Measurements from ENCODE around the gene LMAN2L. TPM values are rescaled to one million over a fixed set of nuclear protein-coding genes. Genes with fewer than 3 reads are reported as not detected.

Gene LMAN2L
- polyA plus RNA-seq, 3 donors: 7.9 to 22.4 (median 16.6) TPM

GRCh38 chr2:96730212-96730611 is 9.7 kb downstream of the LMAN2L start:
- peaks cover 8 to 9% of the 10 kb centered on the region in 2 donors for H3K4me1 ChIP-seq (ENCODE audit: control insufficient read depth in 1 of 2, insufficient read depth in 2 of 2, low read length in 2 of 2)
- H3K4me2 ChIP-seq (replicated peaks; ENCODE audit: extremely low read depth, low read length, poor library complexity, severe bottlenecking): no peak overlapping the region
- TF ChIP-seq CTCF (IDR thresholded peaks at IDR 0.05): no peak
- H3K36me3 Mint-ChIP-seq: peaks cover 60 to 81% of the 10 kb centered on the region in 2 donors
- intact Hi-C loops (cut with micrococcal nuclease): loop anchor here in 1 of 2 donors (10.0 kb wide), 1 partner anchor 95 kb away; the partner anchor contains the start of gene KANSL3
- no CpG with 5 or more reads among the region's 2 CpGs for WGBS (ENCODE audit: insufficient coverage)
- H3K9me3 ChIP-seq (replicated peaks in 1 of 2; ENCODE audit: control insufficient read depth in 1 of 2, insufficient read depth in 1 of 2, low read length in 2 of 2): no peaks in the 10 kb centered on the region
- H3K36me3 ChIP-seq (replicated peaks in 1 of 2; ENCODE audit: control insufficient read depth in 1 of 2, insufficient read depth in 2 of 2, low read length in 2 of 2): peaks cover 49 to 56% of the 10 kb centered on the region in 2 donors
- H3K27ac ChIP-seq (ENCODE audit: low read depth in 1 of 2, low read length in 2 of 2): no peak overlapping the region
- H3K79me2 ChIP-seq (ENCODE audit: insufficient read depth, low read length): no peaks in the 10 kb centered on the region
- peaks cover 0 to 3% (median 0%) of the 10 kb centered on the region in 3 donors for H3K27me3 Mint-ChIP-seq (ENCODE audit: low read depth in 3 of 3)
- no peaks in the 10 kb centered on the region for H4K20me1 ChIP-seq (ENCODE audit: insufficient read depth, low read length)
- DNase-seq: no peak
- no peak overlapping the region for H2AFZ ChIP-seq (ENCODE audit: insufficient read depth, low read depth, low read length, poor library complexity, severe bottlenecking)
- H3K27ac Mint-ChIP-seq: peak overlapping the region in 2 of 7 donors; percentile 72 to 76
- no peaks in the 10 kb centered on the region for H3K9me3 Mint-ChIP-seq
- no peak overlapping the region for H3K9ac ChIP-seq (ENCODE audit: insufficient read depth, low read length, poor library complexity, severe bottlenecking)
- no peaks in the 10 kb centered on the region for H3K27me3 ChIP-seq (ENCODE audit: control insufficient read depth in 2 of 2, insufficient read depth in 2 of 2, low read length in 2 of 2)
- peaks cover 13% of the 10 kb centered on the region for H3K4me1 Mint-ChIP-seq
- no peak overlapping the region for H3K4me3 ChIP-seq (replicated peaks in 1 of 3; ENCODE audit: low read depth in 2 of 3, low read length in 3 of 3)
- H3K4me3 Mint-ChIP-seq: no peak overlapping the region

- DNase-seq: no peak
- Histone ChIP-seq H3K27ac (ENCODE audit: low read depth in 1 of 2, low read length in 2 of 2) (no peak overlapping the region), H3K4me2 (replicated peaks; ENCODE audit: extremely low read depth, low read length, poor library complexity, severe bottlenecking) (no peak overlapping the region), H3K27me3 (ENCODE audit: control insufficient read depth in 2 of 2, insufficient read depth in 2 of 2, low read length in 2 of 2) (no peaks in the 10 kb centered on the region), H4K20me1 (ENCODE audit: insufficient read depth, low read length) (no peaks in the 10 kb centered on the region), H2AFZ (ENCODE audit: insufficient read depth, low read depth, low read length, poor library complexity, severe bottlenecking) (no peak overlapping the region), H3K4me1 (ENCODE audit: control insufficient read depth in 1 of 2, insufficient read depth in 2 of 2, low read length in 2 of 2) (peaks cover 8 to 9% of the 10 kb centered on the region in 2 donors), H3K4me3 (replicated peaks in 1 of 3; ENCODE audit: low read depth in 2 of 3, low read length in 3 of 3) (no peak overlapping the region), H3K9me3 (replicated peaks in 1 of 2; ENCODE audit: control insufficient read depth in 1 of 2, insufficient read depth in 1 of 2, low read length in 2 of 2) (no peaks in the 10 kb centered on the region), H3K36me3 (replicated peaks in 1 of 2; ENCODE audit: control insufficient read depth in 1 of 2, insufficient read depth in 2 of 2, low read length in 2 of 2) (peaks cover 46 to 52% of the 10 kb centered on the region in 2 donors), H3K79me2 (ENCODE audit: insufficient read depth, low read length) (no peaks in the 10 kb centered on the region), H3K9ac (ENCODE audit: insufficient read depth, low read length, poor library complexity, severe bottlenecking) (no peak overlapping the region)
- 89% methylated on average over 6 of the region's 7 CpGs for WGBS (ENCODE audit: insufficient coverage)
- peaks cover 13% of the 10 kb centered on the region for H3K4me1 Mint-ChIP-seq
- no peak overlapping the region for H3K4me3 Mint-ChIP-seq
- no peak overlapping the region for H3K27ac Mint-ChIP-seq
- TF ChIP-seq CTCF (IDR thresholded peaks at IDR 0.05): no peak
- H3K27me3 Mint-ChIP-seq (ENCODE audit: low read depth in 3 of 3): peaks cover 0 to 3% (median 0%) of the 10 kb centered on the region in 3 donors
- intact Hi-C loops (cut with micrococcal nuclease): loop anchor here in 1 of 2 donors (10.0 kb wide), 1 partner anchor 95 kb away; the partner anchor contains the start of gene KANSL3
- peaks cover 59 to 76% of the 10 kb centered on the region in 2 donors for H3K36me3 Mint-ChIP-seq
- H3K9me3 Mint-ChIP-seq: no peaks in the 10 kb centered on the region
Measured at GRCh38 chr2:96729748-96730147, 10.1 kb downstream of the LMAN2L start.

Data from CD14-positive monocyte (primary cell).